Epithelial cell of umbilical artery (primary cell): Measurements from ENCODE around the gene HILPDA. TPM values are rescaled to one million over a fixed set of nuclear protein-coding genes. Genes with fewer than 3 reads are reported as not detected.

Experiments
- total RNA-seq: library from RNA; depleted of rRNA; stranded (reverse); fragments of >200 nt; gene quantifications from 2 replicates; pipeline ENCODE4 v1.2.3, GENCODE V29; 2014

HILPDA gene
- 11.1 and 17.9 TPM in 2 replicates for total RNA-seq

GRCh38 chr7:128455543-128456254 is at the start of gene HILPDA:
HILPDA (plus strand) TSS chr7:128455878; CDS start chr7:128457269, 1,391 bp downstream.

GRCh38 chr7:128409596-128410450 is 45.9 kb upstream of the HILPDA start, which contains the start of gene IMPDH1:
IMPDH1 (minus strand) TSS chr7:128409982; CDS start chr7:128409901, 81 bp downstream.

GRCh38 chr7:128476402-128477335 is 21.0 kb downstream of the HILPDA start, which contains the start of gene METTL2B:
METTL2B (plus strand) TSS chr7:128476748; CDS start chr7:128476766, 18 bp downstream.

Other genes starting within 250 kb of the HILPDA start
- not detected in 2 replicates for gene LEP, start 214.6 kb upstream of the HILPDA start, total RNA-seq
- 15.3 and 19.6 TPM in 2 replicates for gene RBM28, start 112.0 kb upstream of the HILPDA start, total RNA-seq
- 0.32 TPM in 1 of 2 replicates, not detected in the other for gene PRRT4, start 94.2 kb upstream of the HILPDA start, total RNA-seq
- 51.2 and 64.6 TPM in 2 replicates for gene IMPDH1, start 45.9 kb upstream of the HILPDA start, total RNA-seq
- gene METTL2B, start 20.9 kb downstream of the HILPDA start, total RNA-seq: 36.7 and 51.5 TPM in 2 replicates
- 0.32 and 0.46 TPM in 2 replicates for gene GARIN1A, start 216.4 kb downstream of the HILPDA start, total RNA-seq